ENCODE measurements around the gene CPNE9. TPM values are rescaled to one million over a fixed set of nuclear protein-coding genes. Genes with fewer than 3 reads are reported as not detected.

The CPNE9 gene
- polyA plus RNA-seq, 2 of the 4 experiments (the other 2 are of a cell fraction): 0.03 TPM; not detected in 1

GRCh38 chr3:9675736-9676290, 27.8 kb upstream of the CPNE9 start:
- ATAC-seq (no peak), DNase-seq (ENCODE audit: low read depth in 1 of 2, low spot score in 1 of 2) (no peak), FAIRE-seq (no peak)
- ChIA-PET CTCF (interaction anchor here (0.6 to 1.4 kb wide), 6 partner anchors 9 to 173 kb away, joined by 3 to 4 read pairs (median 3); no protein-coding TSS in a partner anchor), POLR2A (no interaction called here)
- Histone ChIP-seq H3K27ac (no peak overlapping the region), H3K4me3 (no peak overlapping the region), H3K4me1 (no peaks in the 10 kb centered on the region), H3K4me2 (no peak overlapping the region), H3K9me3 (no peaks in the 10 kb centered on the region)
- 83% methylated on average over 5 of the region's 5 CpGs for WGBS (ENCODE audit: missing lambda C conversion rate)
- TF ChIP-seq ESRRA (IDR thresholded peaks at IDR 0.05; ENCODE audit: borderline replicate concordance, low read length) (no peak), HOXB5 (CRISPR knock-in tag; IDR thresholded peaks at IDR 0.05) (no peak), SREBF2 (IDR thresholded peaks at IDR 0.05) (no peak), HOXA7 (CRISPR knock-in tag; IDR thresholded peaks at IDR 0.05) (no peak), CTCF (IDR thresholded peaks at IDR 0.05) (no peak), HEYL (CRISPR knock-in tag; IDR thresholded peaks at IDR 0.05) (no peak), EHMT2 (IDR thresholded peaks at IDR 0.05; ENCODE audit: low read depth) (no peak), BCL3 (IDR thresholded peaks at IDR 0.05) (no peak), FOXS1 (CRISPR knock-in tag; IDR thresholded peaks at IDR 0.05) (no peak), REST (IDR thresholded peaks at IDR 0.05) (no peak), NR3C1 (IDR thresholded peaks at IDR 0.05) (no peak), BHLHE40 (IDR thresholded peaks at IDR 0.05; ENCODE audit: low read depth, low read length) (no peak), KDM1A (IDR thresholded peaks at IDR 0.05; ENCODE audit: low read depth) (no peak), CBX8 (IDR thresholded peaks at IDR 0.05) (no peak)

GRCh38 chr3:9676785-9677184, 26.8 kb upstream of the CPNE9 start:
- ChIA-PET POLR2A (no interaction called here), CTCF (interaction anchor here (1.3 to 1.4 kb wide), 2 partner anchors 53 to 174 kb away, joined by 3 read pairs; no protein-coding TSS in a partner anchor)
- DNase-seq (ENCODE audit: low read depth in 1 of 2, low spot score in 1 of 2) (no peak), FAIRE-seq (no peak), ATAC-seq (no peak)
- Histone ChIP-seq H3K4me1 (no peaks in the 10 kb centered on the region), H3K4me2 (no peak overlapping the region), H3K4me3 (no peak overlapping the region), H3K9me3 (no peaks in the 10 kb centered on the region), H3K27ac (no peak overlapping the region)
- 75% methylated on average over 6 of the region's 6 CpGs for WGBS (ENCODE audit: missing lambda C conversion rate)
- TF ChIP-seq MAFK (IDR thresholded peaks at IDR 0.05; ENCODE audit: partially characterized antibody) (no peak), RARB (CRISPR knock-in tag; IDR thresholded peaks at IDR 0.05) (no peak), MAZ (IDR thresholded peaks at IDR 0.05; ENCODE audit: borderline replicate concordance, low read depth, low read length) (no peak), HOXA7 (CRISPR knock-in tag; IDR thresholded peaks at IDR 0.05) (no peak), TP53 (CRISPR knock-in tag; IDR thresholded peaks at IDR 0.05) (no peak), POLR2A (IDR thresholded peaks at IDR 0.05; ENCODE audit: low read length) (no peak), POLR2AphosphoS2 (conservative IDR thresholded peaks at IDR 0.05; ENCODE audit: low read length) (no peak), MYC (IDR thresholded peaks at IDR 0.05; ENCODE audit: borderline replicate concordance, low read length) (no peak), MAX (IDR thresholded peaks at IDR 0.05) (no peak), NR3C1 (IDR thresholded peaks at IDR 0.05) (no peak), USF2 (IDR thresholded peaks at IDR 0.05) (no peak), ZC3H11A (IDR thresholded peaks at IDR 0.05) (no peak)
